ENCODE results near the gene SLC4A1AP. TPM values are rescaled to one million over a fixed set of nuclear protein-coding genes. Genes with fewer than 3 reads are reported as not detected.
"Not testable (repeated sequence)": the region's sequence is repeated elsewhere in the genome, so short reads cannot be mapped to it uniquely, and the experiment has no call there.

SLC4A1AP gene
- total and polyA plus RNA-seq, 2 donors from 2014 or later, result 19.1 to 20.9 TPM

GRCh38 chr2:27615316-27615715, 48.4 kb upstream of the SLC4A1AP start:
- FAIRE-seq (no peak), DNase-seq (no peak)
- Histone ChIP-seq H3K4me3 (ENCODE audit: low read length in 3 of 3) (no peak overlapping the region), H3K4me1 (ENCODE audit: control insufficient read depth in 2 of 3, insufficient read depth in 2 of 3, low read depth in 1 of 3, low read length in 3 of 3) (no peaks in the 10 kb centered on the region), H3K36me3 (ENCODE audit: control insufficient read depth in 2 of 3, insufficient read depth in 3 of 3, low read length in 3 of 3) (peaks cover 8 to 28% (median 18%) of the 10 kb centered on the region in 3 donors), H3K27ac (ENCODE audit: low read depth in 2 of 2, low read length in 2 of 2) (no peak overlapping the region), H3K9ac (ENCODE audit: low read length in 3 of 3) (no peak overlapping the region), H3K27me3 (ENCODE audit: control insufficient read depth, insufficient read depth, low read length) (no peaks in the 10 kb centered on the region), H3K9me3 (ENCODE audit: control insufficient read depth in 2 of 3, insufficient read depth in 1 of 3, low read length in 3 of 3) (no peaks in the 10 kb centered on the region)
- TF ChIP-seq CTCF (IDR thresholded peaks at IDR 0.05; ENCODE audit: borderline replicate concordance, extremely low read depth, insufficient read depth), result no peak
- intact Hi-C loops (cut with DNase I), result no loop called here

GRCh38 chr2:27621524-27621923, 42.2 kb upstream of the SLC4A1AP start:
- no peak overlapping the region for H3K9ac ChIP-seq (ENCODE audit: low read length in 3 of 3)
- DNase-seq (no peak), FAIRE-seq (no peak)
- H3K4me3 ChIP-seq (ENCODE audit: low read length in 3 of 3), result no peak overlapping the region
- no peaks in the 10 kb centered on the region for H3K27me3 ChIP-seq (ENCODE audit: control insufficient read depth, insufficient read depth, low read length)
- no peaks in the 10 kb centered on the region for H3K9me3 ChIP-seq (ENCODE audit: control insufficient read depth in 2 of 3, insufficient read depth in 1 of 3, low read length in 3 of 3)
- no peak for TF ChIP-seq CTCF (IDR thresholded peaks at IDR 0.05; ENCODE audit: borderline replicate concordance, extremely low read depth, insufficient read depth)
- H3K27ac ChIP-seq (ENCODE audit: low read depth in 2 of 2, low read length in 2 of 2), result no peak overlapping the region
- H3K4me1 ChIP-seq (ENCODE audit: control insufficient read depth in 2 of 3, insufficient read depth in 2 of 3, low read depth in 1 of 3, low read length in 3 of 3), result no peaks in the 10 kb centered on the region
- H3K36me3 ChIP-seq (ENCODE audit: control insufficient read depth in 2 of 3, insufficient read depth in 3 of 3, low read length in 3 of 3), result peaks cover 9 to 44% (median 26%) of the 10 kb centered on the region in 3 donors
- intact Hi-C loops (cut with DNase I), result no loop called here

GRCh38 chr2:27622921-27623384, 40.7 kb upstream of the SLC4A1AP start:
- H3K9me3 ChIP-seq (ENCODE audit: control insufficient read depth in 2 of 3, insufficient read depth in 1 of 3, low read length in 3 of 3), result no peaks in the 10 kb centered on the region
- no peak overlapping the region for H3K9ac ChIP-seq (ENCODE audit: low read length in 3 of 3)
- H3K4me3 ChIP-seq (ENCODE audit: low read length in 3 of 3), result no peak overlapping the region
- TF ChIP-seq CTCF (IDR thresholded peaks at IDR 0.05; ENCODE audit: borderline replicate concordance, extremely low read depth, insufficient read depth), result no peak
- FAIRE-seq, result no peak
- no peak overlapping the region for H3K27ac ChIP-seq (ENCODE audit: low read depth in 2 of 2, low read length in 2 of 2)
- DNase-seq, result no peak
- H3K27me3 ChIP-seq (ENCODE audit: control insufficient read depth, insufficient read depth, low read length), result no peaks in the 10 kb centered on the region
- intact Hi-C loops (cut with DNase I), result no loop called here
- H3K36me3 ChIP-seq (ENCODE audit: control insufficient read depth in 2 of 3, insufficient read depth in 3 of 3, low read length in 3 of 3), result peaks cover 3 to 33% (median 20%) of the 10 kb centered on the region in 3 donors
- H3K4me1 ChIP-seq (ENCODE audit: control insufficient read depth in 2 of 3, insufficient read depth in 2 of 3, low read depth in 1 of 3, low read length in 3 of 3), result peaks cover 0 to 2% (median 0%) of the 10 kb centered on the region in 3 donors

GRCh38 chr2:27624943-27625342, 38.7 kb upstream of the SLC4A1AP start:
- H3K27ac ChIP-seq (ENCODE audit: low read depth in 2 of 2, low read length in 2 of 2), result no peak overlapping the region
- peaks cover 3 to 33% (median 20%) of the 10 kb centered on the region in 3 donors for H3K36me3 ChIP-seq (ENCODE audit: control insufficient read depth in 2 of 3, insufficient read depth in 3 of 3, low read length in 3 of 3)
- H3K4me1 ChIP-seq (ENCODE audit: control insufficient read depth in 2 of 3, insufficient read depth in 2 of 3, low read depth in 1 of 3, low read length in 3 of 3), result peaks cover 0 to 10% (median 0%) of the 10 kb centered on the region in 3 donors
- TF ChIP-seq CTCF (IDR thresholded peaks at IDR 0.05; ENCODE audit: borderline replicate concordance, extremely low read depth, insufficient read depth), result no peak
- H3K4me3 ChIP-seq (ENCODE audit: low read length in 3 of 3), result no peak overlapping the region
- H3K9me3 ChIP-seq (ENCODE audit: control insufficient read depth in 2 of 3, insufficient read depth in 1 of 3, low read length in 3 of 3), result no peaks in the 10 kb centered on the region
- DNase-seq, result no peak
- no peak overlapping the region for H3K9ac ChIP-seq (ENCODE audit: low read length in 3 of 3)
- no peaks in the 10 kb centered on the region for H3K27me3 ChIP-seq (ENCODE audit: control insufficient read depth, insufficient read depth, low read length)
- no peak for FAIRE-seq
- intact Hi-C loops (cut with DNase I), result no loop called here

GRCh38 chr2:27626323-27626722, 37.4 kb upstream of the SLC4A1AP start:
- H3K9ac ChIP-seq (ENCODE audit: low read length in 3 of 3); intact Hi-C loops (cut with DNase I); H3K9me3 ChIP-seq (ENCODE audit: control insufficient read depth in 2 of 3, insufficient read depth in 1 of 3, low read length in 3 of 3); H3K4me3 ChIP-seq (ENCODE audit: low read length in 3 of 3); H3K27me3 ChIP-seq (ENCODE audit: control insufficient read depth, insufficient read depth, low read length); FAIRE-seq; DNase-seq; H3K27ac ChIP-seq (ENCODE audit: low read depth in 2 of 2, low read length in 2 of 2): not testable (repeated sequence)
- H3K36me3 ChIP-seq (ENCODE audit: control insufficient read depth in 2 of 3, insufficient read depth in 3 of 3, low read length in 3 of 3), result peaks cover 0 to 28% (median 13%) of the 10 kb centered on the region in 3 donors
- peaks cover 0 to 10% (median 0%) of the 10 kb centered on the region in 3 donors for H3K4me1 ChIP-seq (ENCODE audit: control insufficient read depth in 2 of 3, insufficient read depth in 2 of 3, low read depth in 1 of 3, low read length in 3 of 3)
